ENCODE data around the gene CENPA. TPM values are rescaled to one million over a fixed set of nuclear protein-coding genes. Genes with fewer than 3 reads are reported as not detected.
"Not testable (repeated sequence)": the region's sequence is repeated elsewhere in the genome, so short reads cannot be mapped to it uniquely, and the experiment has no call there.

Gene CENPA
- total and polyA plus RNA-seq, 3 experiments from 2014 or later, result 0.70 to 21.6 (median 18.2) TPM

GRCh38 chr2:26786207-26787028 lies 562 bp downstream of the CENPA start:
- H3K27ac ChIP-seq (ENCODE audit: low read depth, low read length), result peak overlapping the region; percentile 72
- ChIA-PET POLR2A (interaction anchor here (0.6 to 0.8 kb wide), 2 partner anchors 22 to 117 kb away, joined by 3 read pairs; no protein-coding TSS in a partner anchor), CTCF (interaction anchor here (1.0 kb wide), 1 partner anchor 9 kb away, joined by 3 read pairs; no protein-coding TSS in a partner anchor)
- H3K9me3 ChIP-seq (ENCODE audit: low read length), result no peaks in the 10 kb centered on the region
- peaks cover 0 to 3% (median 1%) of the 10 kb centered on the region in 3 donors for H3K36me3 Mint-ChIP-seq
- H3K4me3 ChIP-seq (ENCODE audit: low read length), result peak overlapping the region; percentile 53
- peaks cover 6% of the 10 kb centered on the region for H3K4me1 ChIP-seq (ENCODE audit: insufficient read depth, low read length)
- H3K4me1 Mint-ChIP-seq, result peaks cover 8 to 19% (median 15%) of the 10 kb centered on the region in 3 donors
- H3K9me3 Mint-ChIP-seq, result peaks cover 0 to 5% (median 0%) of the 10 kb centered on the region in 5 donors
- peak overlapping the region; percentile 78 to 93 (median 86) for H3K4me3 Mint-ChIP-seq
- H3K27ac Mint-ChIP-seq, result peak overlapping the region in 6 of 8 donors; percentile 17 to 69 (median 60)
- H3K36me3 ChIP-seq (ENCODE audit: insufficient read depth, low read length), result no peaks in the 10 kb centered on the region
- H3K27me3 ChIP-seq (ENCODE audit: insufficient read depth, low read length, poor library complexity, severe bottlenecking), result no peaks in the 10 kb centered on the region
- peaks cover 3 to 13% of the 10 kb centered on the region in 2 donors for H3K27me3 Mint-ChIP-seq
- peak in 2 of 5 donors; percentile 10 to 11 for DNase-seq

GRCh38 chr2:26792720-26793119 lies 6.9 kb downstream of the CENPA start:
- no peaks in the 10 kb centered on the region for H3K27me3 ChIP-seq (ENCODE audit: insufficient read depth, low read length, poor library complexity, severe bottlenecking)
- H3K9me3 Mint-ChIP-seq, result peaks cover 0 to 5% (median 0%) of the 10 kb centered on the region in 5 donors
- peaks cover 0 to 4% (median 2%) of the 10 kb centered on the region in 3 donors for H3K4me1 Mint-ChIP-seq
- no peak overlapping the region for H3K27ac ChIP-seq (ENCODE audit: low read depth, low read length)
- CTCF ChIA-PET, result no interaction called here
- H3K9me3 ChIP-seq (ENCODE audit: low read length), result no peaks in the 10 kb centered on the region
- H3K36me3 Mint-ChIP-seq, result peaks cover 0 to 4% (median 0%) of the 10 kb centered on the region in 3 donors
- no peak overlapping the region for H3K4me3 ChIP-seq (ENCODE audit: low read length)
- DNase-seq, result no peak
- no peak overlapping the region for H3K4me3 Mint-ChIP-seq
- POLR2A ChIA-PET, result no interaction called here
- H3K27me3 Mint-ChIP-seq, result peaks cover 1 to 7% of the 10 kb centered on the region in 2 donors
- H3K4me1 ChIP-seq (ENCODE audit: insufficient read depth, low read length), result no peaks in the 10 kb centered on the region
- H3K27ac Mint-ChIP-seq, result peak overlapping the region in 1 of 8 donors; percentile 7
- H3K36me3 ChIP-seq (ENCODE audit: insufficient read depth, low read length), result no peaks in the 10 kb centered on the region

- H3K4me3 Mint-ChIP-seq, result no peak overlapping the region
Observed at GRCh38 chr2:26793518-26793917, 7.7 kb downstream of the CENPA start.

GRCh38 chr2:26795135-26795534 lies 9.3 kb downstream of the CENPA start:
- H3K4me1 Mint-ChIP-seq; H3K27ac Mint-ChIP-seq; H3K9me3 ChIP-seq (ENCODE audit: low read length); H3K27me3 ChIP-seq (ENCODE audit: insufficient read depth, low read length, poor library complexity, severe bottlenecking); H3K9me3 Mint-ChIP-seq; H3K4me3 ChIP-seq (ENCODE audit: low read length); H3K4me1 ChIP-seq (ENCODE audit: insufficient read depth, low read length); H3K4me3 Mint-ChIP-seq; CTCF ChIA-PET; POLR2A ChIA-PET; H3K27me3 Mint-ChIP-seq; H3K36me3 ChIP-seq (ENCODE audit: insufficient read depth, low read length); DNase-seq; H3K27ac ChIP-seq (ENCODE audit: low read depth, low read length); H3K36me3 Mint-ChIP-seq: not testable (repeated sequence)

More at GRCh38 chr2:26793518-26793917, 7.7 kb downstream of the CENPA start:
- peaks cover 0 to 4% (median 0%) of the 10 kb centered on the region in 3 donors for H3K36me3 Mint-ChIP-seq
- no peaks in the 10 kb centered on the region for H3K36me3 ChIP-seq (ENCODE audit: insufficient read depth, low read length)
- peak overlapping the region in 1 of 8 donors; percentile 5 for H3K27ac Mint-ChIP-seq
- no peaks in the 10 kb centered on the region for H3K4me1 ChIP-seq (ENCODE audit: insufficient read depth, low read length)
- H3K9me3 Mint-ChIP-seq, result peaks cover 0 to 5% (median 0%) of the 10 kb centered on the region in 5 donors
- ChIA-PET POLR2A (no interaction called here), CTCF (no interaction called here)
- DNase-seq, result no peak
- H3K27me3 Mint-ChIP-seq, result peaks cover 1 to 5% of the 10 kb centered on the region in 2 donors
- no peaks in the 10 kb centered on the region for H3K9me3 ChIP-seq (ENCODE audit: low read length)
- no peaks in the 10 kb centered on the region for H3K4me1 Mint-ChIP-seq
- H3K27me3 ChIP-seq (ENCODE audit: insufficient read depth, low read length, poor library complexity, severe bottlenecking), result no peaks in the 10 kb centered on the region
- no peak overlapping the region for H3K4me3 ChIP-seq (ENCODE audit: low read length)
- no peak overlapping the region for H3K27ac ChIP-seq (ENCODE audit: low read depth, low read length)

GRCh38 chr2:26801328-26801727 lies 15.5 kb downstream of the CENPA start:
- Mint-ChIP-seq H3K36me3 (no peaks in the 10 kb centered on the region), H3K27ac (peak overlapping the region in 1 of 8 donors; percentile 31), H3K4me1 (no peaks in the 10 kb centered on the region), H3K9me3 (no peaks in the 10 kb centered on the region), H3K4me3 (no peak overlapping the region), H3K27me3 (peaks cover 0 to 2% of the 10 kb centered on the region in 2 donors)
- no peak overlapping the region for H3K27ac ChIP-seq (ENCODE audit: low read depth, low read length)
- ChIA-PET POLR2A (no interaction called here), CTCF (no interaction called here)
- H3K36me3 ChIP-seq (ENCODE audit: insufficient read depth, low read length), result no peaks in the 10 kb centered on the region
- no peaks in the 10 kb centered on the region for H3K4me1 ChIP-seq (ENCODE audit: insufficient read depth, low read length)
- H3K9me3 ChIP-seq (ENCODE audit: low read length), result no peaks in the 10 kb centered on the region
- no peaks in the 10 kb centered on the region for H3K27me3 ChIP-seq (ENCODE audit: insufficient read depth, low read length, poor library complexity, severe bottlenecking)
- no peak for DNase-seq
- no peak overlapping the region for H3K4me3 ChIP-seq (ENCODE audit: low read length)

GRCh38 chr2:26801796-26802195 lies 15.9 kb downstream of the CENPA start:
- H3K27me3 Mint-ChIP-seq, result peaks cover 0 to 2% of the 10 kb centered on the region in 2 donors
- no peaks in the 10 kb centered on the region for H3K9me3 Mint-ChIP-seq
- no peak overlapping the region for H3K4me3 Mint-ChIP-seq
- Histone ChIP-seq H3K4me3 (ENCODE audit: low read length) (no peak overlapping the region), H3K36me3 (ENCODE audit: insufficient read depth, low read length) (no peaks in the 10 kb centered on the region), H3K27ac (ENCODE audit: low read depth, low read length) (no peak overlapping the region), H3K9me3 (ENCODE audit: low read length) (no peaks in the 10 kb centered on the region), H3K27me3 (ENCODE audit: insufficient read depth, low read length, poor library complexity, severe bottlenecking) (no peaks in the 10 kb centered on the region), H3K4me1 (ENCODE audit: insufficient read depth, low read length) (no peaks in the 10 kb centered on the region)
- ChIA-PET POLR2A (no interaction called here), CTCF (no interaction called here)
- H3K4me1 Mint-ChIP-seq, result no peaks in the 10 kb centered on the region
- peak overlapping the region in 1 of 8 donors; percentile 31 for H3K27ac Mint-ChIP-seq
- no peak for DNase-seq
- no peaks in the 10 kb centered on the region for H3K36me3 Mint-ChIP-seq

GRCh38 chr2:26805241-26805676 lies 19.4 kb downstream of the CENPA start:
- Mint-ChIP-seq H3K9me3 (no peaks in the 10 kb centered on the region), H3K27ac (no peak overlapping the region), H3K36me3 (no peaks in the 10 kb centered on the region), H3K4me3 (no peak overlapping the region), H3K4me1 (peaks cover 3 to 6% (median 5%) of the 10 kb centered on the region in 3 donors), H3K27me3 (peaks cover 2 to 4% of the 10 kb centered on the region in 2 donors)
- H3K4me3 ChIP-seq (ENCODE audit: low read length), result no peak overlapping the region
- H3K4me1 ChIP-seq (ENCODE audit: insufficient read depth, low read length), result peaks cover 9% of the 10 kb centered on the region
- no peak for DNase-seq
- CTCF ChIA-PET, result no interaction called here
- H3K27me3 ChIP-seq (ENCODE audit: insufficient read depth, low read length, poor library complexity, severe bottlenecking), result no peaks in the 10 kb centered on the region
- no peak overlapping the region for H3K27ac ChIP-seq (ENCODE audit: low read depth, low read length)
- POLR2A ChIA-PET, result no interaction called here
- no peaks in the 10 kb centered on the region for H3K9me3 ChIP-seq (ENCODE audit: low read length)
- H3K36me3 ChIP-seq (ENCODE audit: insufficient read depth, low read length), result no peaks in the 10 kb centered on the region

- H3K27ac Mint-ChIP-seq, result peak overlapping the region in 2 of 8 donors; percentile 17 to 21
Observed at GRCh38 chr2:26807788-26808460, 22.1 kb downstream of the CENPA start.

More at GRCh38 chr2:26807788-26808460, 22.1 kb downstream of the CENPA start:
- Mint-ChIP-seq H3K9me3 (peaks cover 0 to 2% (median 0%) of the 10 kb centered on the region in 5 donors), H3K27me3 (peaks cover 6 to 25% of the 10 kb centered on the region in 2 donors), H3K4me1 (peaks cover 6 to 9% (median 6%) of the 10 kb centered on the region in 3 donors), H3K36me3 (no peaks in the 10 kb centered on the region), H3K4me3 (no peak overlapping the region)
- Histone ChIP-seq H3K27me3 (ENCODE audit: insufficient read depth, low read length, poor library complexity, severe bottlenecking) (no peaks in the 10 kb centered on the region), H3K4me1 (ENCODE audit: insufficient read depth, low read length) (peaks cover 21% of the 10 kb centered on the region), H3K36me3 (ENCODE audit: insufficient read depth, low read length) (no peaks in the 10 kb centered on the region), H3K9me3 (ENCODE audit: low read length) (no peaks in the 10 kb centered on the region), H3K4me3 (ENCODE audit: low read length) (no peak overlapping the region), H3K27ac (ENCODE audit: low read depth, low read length) (no peak overlapping the region)
- POLR2A ChIA-PET, result no interaction called here
- CTCF ChIA-PET, result no interaction called here
- no peak for DNase-seq
